ENCODE results near the gene HTT. TPM values are rescaled to one million over a fixed set of nuclear protein-coding genes. Genes with fewer than 3 reads are reported as not detected.

Gene HTT
- total and polyA plus RNA-seq, 9 donors: 13.3 to 63.2 (median 38.6) TPM

GRCh38 chr4:3122081-3122563 is 47.6 kb downstream of the HTT start:
- intact Hi-C loops (cut with DNase I): no loop called here
- DNase-seq: no peak
- no peaks in the 10 kb centered on the region for H3K36me3 ChIP-seq
- TF ChIP-seq EP300 (IDR thresholded peaks at IDR 0.05) (no peak), POLR2A (IDR thresholded peaks at IDR 0.05) (no peak), CTCF (IDR thresholded peaks at IDR 0.05) (no peak)
- H3K9me3 ChIP-seq: no peaks in the 10 kb centered on the region
- H3K4me3 ChIP-seq: no peak overlapping the region
- 33 to 53% (median 50%) methylated on average over 9 of the region's 9 CpGs for WGBS, 3 donors
- H3K4me1 ChIP-seq (ENCODE audit: insufficient read depth): peaks cover 5% of the 10 kb centered on the region
- H3K27ac ChIP-seq: no peak overlapping the region
- no peaks in the 10 kb centered on the region for H3K27me3 ChIP-seq

- DNase-seq: no peak
- Histone ChIP-seq H3K27ac (no peak overlapping the region), H3K4me3 (no peak overlapping the region), H3K9me3 (no peaks in the 10 kb centered on the region), H3K4me1 (ENCODE audit: insufficient read depth) (peaks cover 2% of the 10 kb centered on the region), H3K36me3 (no peaks in the 10 kb centered on the region), H3K27me3 (no peaks in the 10 kb centered on the region)
- 18 to 40% (median 31%) methylated on average over 3 of the region's 3 CpGs for WGBS, 3 donors
- no peak for TF ChIP-seq CTCF (IDR thresholded peaks at IDR 0.05)
- TF ChIP-seq POLR2A (IDR thresholded peaks at IDR 0.05): no peak
- TF ChIP-seq EP300 (IDR thresholded peaks at IDR 0.05): no peak
- intact Hi-C loops (cut with DNase I): no loop called here
Observed at GRCh38 chr4:3123181-3123671, 48.7 kb downstream of the HTT start.

GRCh38 chr4:3124070-3124767 is 49.7 kb downstream of the HTT start:
- DNase-seq: no peak
- Histone ChIP-seq H3K27ac (no peak overlapping the region), H3K36me3 (no peaks in the 10 kb centered on the region), H3K27me3 (no peaks in the 10 kb centered on the region), H3K9me3 (no peaks in the 10 kb centered on the region), H3K4me1 (ENCODE audit: insufficient read depth) (peaks cover 2% of the 10 kb centered on the region), H3K4me3 (no peak overlapping the region)
- 84 to 91% (median 90%) methylated on average over 7 of the region's 7 CpGs for WGBS, 3 donors
- TF ChIP-seq CTCF (IDR thresholded peaks at IDR 0.05) (no peak), EP300 (IDR thresholded peaks at IDR 0.05) (no peak), POLR2A (IDR thresholded peaks at IDR 0.05) (no peak)
- intact Hi-C loops (cut with DNase I): no loop called here

- no peaks in the 10 kb centered on the region for H3K27me3 ChIP-seq
- H3K4me3 ChIP-seq: no peak overlapping the region
- DNase-seq: no peak
- 91 to 97% (median 92%) methylated on average over 7 of the region's 7 CpGs for WGBS, 3 donors
- peaks cover 2% of the 10 kb centered on the region for H3K4me1 ChIP-seq (ENCODE audit: insufficient read depth)
- intact Hi-C loops (cut with DNase I): no loop called here
- no peaks in the 10 kb centered on the region for H3K9me3 ChIP-seq
- no peak overlapping the region for H3K27ac ChIP-seq
- TF ChIP-seq EP300 (IDR thresholded peaks at IDR 0.05): no peak
- no peak for TF ChIP-seq CTCF (IDR thresholded peaks at IDR 0.05)
- no peak for TF ChIP-seq POLR2A (IDR thresholded peaks at IDR 0.05)
- no peaks in the 10 kb centered on the region for H3K36me3 ChIP-seq
Observed at GRCh38 chr4:3127112-3127511, 52.6 kb downstream of the HTT start.
